ENCODE results near the gene AGRN. TPM values are rescaled to one million over a fixed set of nuclear protein-coding genes. Genes with fewer than 3 reads are reported as not detected.

The AGRN gene
- total and polyA plus RNA-seq, 4 experiments from 2014 or later, result 1.2 to 1.4 TPM; not detected in 2

GRCh38 chr1:997993-998744, 21.8 kb upstream of the AGRN start:
- peaks cover 4 to 21% (median 5%) of the 10 kb centered on the region in 4 donors for H3K4me1 Mint-ChIP-seq
- no peaks in the 10 kb centered on the region for H3K36me3 Mint-ChIP-seq
- H3K27me3 Mint-ChIP-seq, result peaks cover 18 to 23% of the 10 kb centered on the region in 2 donors
- no peak overlapping the region for H3K27ac Mint-ChIP-seq
- DNase-seq, result no peak
- Histone ChIP-seq H3K4me1 (ENCODE audit: insufficient read depth, low read length) (peaks cover 27% of the 10 kb centered on the region), H3K27ac (ENCODE audit: low read depth, low read length) (no peak overlapping the region), H3K27me3 (ENCODE audit: insufficient read depth, low read length) (peaks cover 25% of the 10 kb centered on the region), H3K36me3 (ENCODE audit: insufficient read depth, low read length) (no peaks in the 10 kb centered on the region), H3K9me3 (ENCODE audit: control insufficient read depth in 1 of 2, low read length in 2 of 2) (no peaks in the 10 kb centered on the region), H3K4me3 (ENCODE audit: low read length in 2 of 2) (no peak overlapping the region)
- intact Hi-C loops (cut with micrococcal nuclease), result no loop called here
- ChIA-PET CTCF (ENCODE audit: partially characterized antibody) (interaction anchor here (0.8 kb wide), 1 partner anchor 66 kb away, joined by 3 read pairs; no protein-coding TSS in a partner anchor), POLR2A (ENCODE audit: partially characterized antibody) (interaction anchor here (3.1 kb wide), 1 partner anchor 15 kb away, joined by 11 read pairs; the partner anchor contains the start of gene ISG15)
- H3K4me3 Mint-ChIP-seq, result peak overlapping the region in 1 of 8 donors; percentile 15
- no peaks in the 10 kb centered on the region for H3K9me3 Mint-ChIP-seq

DNA sequence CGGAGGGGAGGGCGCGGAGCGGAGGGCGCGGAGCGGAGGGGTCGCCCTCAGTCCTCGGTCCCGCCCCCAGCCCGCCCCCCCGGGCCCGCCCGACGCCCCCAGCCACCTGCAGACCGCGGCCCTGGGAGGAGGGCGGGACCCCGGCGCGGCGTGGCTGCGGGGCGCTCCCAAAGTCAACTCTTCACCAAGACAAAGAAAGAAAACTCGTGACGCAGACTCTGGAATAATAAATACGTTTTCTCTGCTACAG, 21.2 kb upstream of the AGRN start:
- Mint-ChIP-seq H3K36me3 (no peaks in the 10 kb centered on the region), H3K4me3 (no peak overlapping the region), H3K27ac (no peak overlapping the region), H3K4me1 (peaks cover 4 to 21% (median 5%) of the 10 kb centered on the region in 4 donors), H3K9me3 (no peaks in the 10 kb centered on the region), H3K27me3 (peaks cover 20 to 26% of the 10 kb centered on the region in 2 donors)
- H3K27ac ChIP-seq (ENCODE audit: low read depth, low read length), result no peak overlapping the region
- ChIA-PET POLR2A (ENCODE audit: partially characterized antibody) (interaction anchor here (3.1 kb wide), 1 partner anchor 15 kb away, joined by 11 read pairs; the partner anchor contains the start of gene ISG15), CTCF (ENCODE audit: partially characterized antibody) (no interaction called here)
- peak in 2 of 5 donors; percentile 28 to 29 for DNase-seq
- no peak overlapping the region for H3K4me3 ChIP-seq (ENCODE audit: low read length in 2 of 2)
- H3K4me1 ChIP-seq (ENCODE audit: insufficient read depth, low read length), result peaks cover 27% of the 10 kb centered on the region
- intact Hi-C loops (cut with micrococcal nuclease), result no loop called here
- H3K27me3 ChIP-seq (ENCODE audit: insufficient read depth, low read length), result peaks cover 30% of the 10 kb centered on the region
- no peaks in the 10 kb centered on the region for H3K36me3 ChIP-seq (ENCODE audit: insufficient read depth, low read length)
- H3K9me3 ChIP-seq (ENCODE audit: control insufficient read depth in 1 of 2, low read length in 2 of 2), result no peaks in the 10 kb centered on the region

DNA sequence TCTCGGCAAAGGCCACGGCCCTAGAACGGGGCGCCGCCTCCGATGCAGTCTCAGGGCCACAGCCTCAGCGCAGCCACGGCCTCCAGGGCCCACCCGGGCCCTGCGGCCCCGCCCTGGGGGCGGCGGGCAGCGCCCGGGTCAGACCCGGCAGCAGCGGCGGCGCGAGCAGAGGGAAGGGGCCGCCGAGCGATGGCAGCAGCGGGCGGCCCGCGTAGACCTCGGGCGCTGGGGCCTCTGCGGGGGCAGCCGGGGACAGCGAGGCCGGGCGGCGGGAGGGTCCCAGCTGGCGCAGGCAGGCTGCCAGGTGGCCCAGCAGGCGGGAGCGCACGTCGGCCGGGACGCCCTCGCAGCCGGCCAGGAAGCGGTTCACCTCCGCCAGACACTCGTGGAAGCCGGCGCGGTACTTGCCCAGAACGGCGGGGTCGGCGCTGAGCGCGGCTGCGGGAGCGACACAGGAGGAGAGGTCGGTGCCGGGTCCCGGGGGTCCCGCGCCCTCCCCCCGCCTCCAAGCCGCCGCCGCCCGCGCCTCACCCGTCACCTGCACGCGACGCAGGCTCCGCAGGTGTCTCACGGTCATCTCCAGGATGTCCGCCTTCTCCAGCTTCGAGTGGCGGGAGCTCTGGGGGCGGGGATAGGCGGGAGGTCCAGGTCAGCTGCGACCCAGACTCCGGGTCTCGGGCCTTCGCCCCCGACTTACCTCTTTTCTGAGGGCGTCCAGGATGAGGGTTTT, 20.8 kb upstream of the AGRN start:
- no peaks in the 10 kb centered on the region for H3K9me3 ChIP-seq (ENCODE audit: control insufficient read depth in 1 of 2, low read length in 2 of 2)
- H3K4me1 ChIP-seq (ENCODE audit: insufficient read depth, low read length), result peaks cover 27% of the 10 kb centered on the region
- peaks cover 32% of the 10 kb centered on the region for H3K27me3 ChIP-seq (ENCODE audit: insufficient read depth, low read length)
- Mint-ChIP-seq H3K27me3 (peaks cover 20 to 26% of the 10 kb centered on the region in 2 donors), H3K27ac (peak overlapping the region in 1 of 7 donors; percentile 35), H3K36me3 (no peaks in the 10 kb centered on the region), H3K4me3 (peak overlapping the region in 5 of 8 donors; percentile 35 to 69 (median 58)), H3K9me3 (no peaks in the 10 kb centered on the region), H3K4me1 (peaks cover 4 to 21% (median 5%) of the 10 kb centered on the region in 4 donors)
- ChIA-PET CTCF (ENCODE audit: partially characterized antibody) (interaction anchor here (1.1 kb wide), 1 partner anchor 14 kb away, joined by 5 read pairs; the partner anchor contains the start of gene ISG15), POLR2A (ENCODE audit: partially characterized antibody) (interaction anchor here (3.1 kb wide), 1 partner anchor 14 kb away, joined by 11 read pairs; the partner anchor contains the start of gene ISG15)
- peak in 2 of 5 donors; percentile 30 to 43 for DNase-seq
- H3K4me3 ChIP-seq (ENCODE audit: low read length in 2 of 2), result peak overlapping the region in 1 of 2 donors; percentile 35
- no peak overlapping the region for H3K27ac ChIP-seq (ENCODE audit: low read depth, low read length)
- intact Hi-C loops (cut with micrococcal nuclease), result no loop called here
- no peaks in the 10 kb centered on the region for H3K36me3 ChIP-seq (ENCODE audit: insufficient read depth, low read length)

- Mint-ChIP-seq H3K4me1 (peaks cover 7 to 24% (median 9%) of the 10 kb centered on the region in 4 donors), H3K9me3 (no peaks in the 10 kb centered on the region), H3K36me3 (no peaks in the 10 kb centered on the region), H3K4me3 (peak within 1 kb of the TSS; percentile 64 to 91 (median 76)), H3K27me3 (peaks cover 21 to 29% of the 10 kb centered on the region in 2 donors), H3K27ac (peak within 1 kb of the TSS; percentile 85 to 94 (median 89))
- H3K4me1 ChIP-seq (ENCODE audit: insufficient read depth, low read length), result peaks cover 29% of the 10 kb centered on the region
- ChIA-PET CTCF (ENCODE audit: partially characterized antibody) (interaction anchor here (1.1 kb wide), 1 partner anchor 14 kb away, joined by 5 read pairs; the partner anchor contains the start of gene ISG15), POLR2A (ENCODE audit: partially characterized antibody) (interaction anchor here (3.1 kb wide), 1 partner anchor 14 kb away, joined by 11 read pairs; the partner anchor contains the start of gene ISG15)
- H3K27me3 ChIP-seq (ENCODE audit: insufficient read depth, low read length), result peaks cover 39% of the 10 kb centered on the region
- no peaks in the 10 kb centered on the region for H3K36me3 ChIP-seq (ENCODE audit: insufficient read depth, low read length)
- no peaks in the 10 kb centered on the region for H3K9me3 ChIP-seq (ENCODE audit: control insufficient read depth in 1 of 2, low read length in 2 of 2)
- intact Hi-C loops (cut with micrococcal nuclease), result no loop called here
- peak; percentile 51 to 61 (median 58) for DNase-seq
- H3K4me3 ChIP-seq (ENCODE audit: low read length in 2 of 2), result peak within 1 kb of the TSS; percentile 3 to 44
- H3K27ac ChIP-seq (ENCODE audit: low read depth, low read length), result no peak within 1 kb of the TSS
These were observed 20.1 kb upstream of the AGRN start, which contains the start of gene HES4 for GRCh38 chr1:999725-1000356. HES4 (minus strand) TSS chr1:1000097; CDS start chr1:999973, 124 bp downstream.

GRCh38 chr1:1000357-1001056, 19.4 kb upstream of the AGRN start:
- Histone ChIP-seq H3K4me3 (ENCODE audit: low read length in 2 of 2) (peak overlapping the region; percentile 3 to 44), H3K27ac (ENCODE audit: low read depth, low read length) (no peak overlapping the region), H3K36me3 (ENCODE audit: insufficient read depth, low read length) (no peaks in the 10 kb centered on the region), H3K27me3 (ENCODE audit: insufficient read depth, low read length) (peaks cover 46% of the 10 kb centered on the region), H3K9me3 (ENCODE audit: control insufficient read depth in 1 of 2, low read length in 2 of 2) (no peaks in the 10 kb centered on the region), H3K4me1 (ENCODE audit: insufficient read depth, low read length) (peaks cover 36% of the 10 kb centered on the region)
- POLR2A ChIA-PET (ENCODE audit: partially characterized antibody), result interaction anchor here (2.1 kb wide), 1 partner anchor 18 kb away, joined by 8 read pairs; no protein-coding TSS in a partner anchor
- DNase-seq, result peak; percentile 67 to 80 (median 75)
- no peaks in the 10 kb centered on the region for H3K36me3 Mint-ChIP-seq
- intact Hi-C loops (cut with micrococcal nuclease), result no loop called here
- H3K9me3 Mint-ChIP-seq, result no peaks in the 10 kb centered on the region
- peak overlapping the region; percentile 64 to 91 (median 76) for H3K4me3 Mint-ChIP-seq
- peaks cover 11 to 22% (median 13%) of the 10 kb centered on the region in 4 donors for H3K4me1 Mint-ChIP-seq
- peak overlapping the region; percentile 85 to 94 (median 89) for H3K27ac Mint-ChIP-seq
- H3K27me3 Mint-ChIP-seq, result peaks cover 23 to 29% of the 10 kb centered on the region in 2 donors
- CTCF ChIA-PET (ENCODE audit: partially characterized antibody), result interaction anchor here (1.9 to 4.5 kb wide), 4 partner anchors 8 to 17 kb away, joined by 8 to 35 read pairs (median 16); partner anchors contain the start of gene ISG15

DNA sequence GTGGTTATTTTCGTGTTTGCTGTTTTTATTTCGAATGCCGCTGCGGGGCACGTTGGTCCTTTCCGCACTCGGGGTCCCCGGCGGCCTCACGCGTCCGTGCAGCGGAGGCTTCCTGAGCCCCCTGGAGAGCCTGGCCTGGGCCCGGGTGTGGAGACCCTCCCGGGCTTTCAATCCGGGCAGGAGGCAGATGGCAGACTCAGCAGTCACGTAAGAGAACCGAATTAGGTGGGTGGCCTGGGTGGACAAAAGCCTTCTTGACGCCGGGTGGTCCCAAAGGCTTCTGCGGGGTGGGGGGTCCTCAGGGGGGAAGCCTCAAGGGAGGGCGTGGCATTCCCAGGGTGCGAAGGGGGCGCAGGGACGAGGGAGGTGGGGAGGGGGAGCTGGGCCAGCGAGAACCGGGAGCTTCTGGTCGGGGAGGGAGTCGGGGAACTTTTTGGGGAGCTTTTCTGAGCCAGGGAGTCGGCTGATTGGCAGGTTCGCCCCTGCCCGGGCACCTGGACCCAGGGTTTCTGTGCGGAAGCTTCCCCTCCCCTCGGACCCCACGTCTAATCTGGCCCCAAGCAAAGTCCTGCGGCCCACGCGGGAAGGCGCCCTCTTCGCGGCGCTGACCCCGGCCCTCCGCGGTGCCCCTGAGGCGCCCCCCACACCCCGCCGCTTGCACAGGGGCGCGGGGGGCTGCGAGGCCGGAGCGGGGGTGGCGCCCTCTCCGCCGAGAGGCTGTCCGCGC, 18.7 kb upstream of the AGRN start:
- ChIA-PET POLR2A (ENCODE audit: partially characterized antibody) (interaction anchor here (1.5 to 2.1 kb wide), 2 partner anchors 12 to 17 kb away, joined by 8 to 16 read pairs; partner anchors contain the start of gene ISG15), CTCF (ENCODE audit: partially characterized antibody) (interaction anchor here (1.3 to 4.5 kb wide), 8 partner anchors 9 to 63 kb away, joined by 4 to 35 read pairs (median 7); partner anchors contain the start of gene ISG15)
- DNase-seq, result peak in 1 of 5 donors; percentile 23
- H3K27ac Mint-ChIP-seq, result peak overlapping the region in 6 of 7 donors; percentile 85 to 94 (median 90)
- H3K4me3 Mint-ChIP-seq, result peak overlapping the region; percentile 64 to 91 (median 76)
- H3K9me3 Mint-ChIP-seq, result no peaks in the 10 kb centered on the region
- H3K36me3 Mint-ChIP-seq, result no peaks in the 10 kb centered on the region
- Histone ChIP-seq H3K27me3 (ENCODE audit: insufficient read depth, low read length) (peaks cover 47% of the 10 kb centered on the region), H3K27ac (ENCODE audit: low read depth, low read length) (no peak overlapping the region), H3K36me3 (ENCODE audit: insufficient read depth, low read length) (no peaks in the 10 kb centered on the region), H3K9me3 (ENCODE audit: control insufficient read depth in 1 of 2, low read length in 2 of 2) (no peaks in the 10 kb centered on the region), H3K4me1 (ENCODE audit: insufficient read depth, low read length) (peaks cover 32% of the 10 kb centered on the region), H3K4me3 (ENCODE audit: low read length in 2 of 2) (peak overlapping the region; percentile 3 to 44)
- intact Hi-C loops (cut with micrococcal nuclease), result no loop called here
- peaks cover 8 to 17% (median 10%) of the 10 kb centered on the region in 4 donors for H3K4me1 Mint-ChIP-seq
- H3K27me3 Mint-ChIP-seq, result peaks cover 23 to 28% of the 10 kb centered on the region in 2 donors
